HUDEP-2 (cell line): ENCODE data around the gene URAD.
A peak's percentile ranks its signal among the peaks of the same experiment; 100 is the strongest.

Experiments used
- DNase-seq, 76 experiments: peaks; one replicate each; lab custom pipeline; 2025; ENCODE audit not compliant: unreplicated experiment in 76 of 76; lab: John Stamatoyannopoulos, UW

URAD gene

DNA sequence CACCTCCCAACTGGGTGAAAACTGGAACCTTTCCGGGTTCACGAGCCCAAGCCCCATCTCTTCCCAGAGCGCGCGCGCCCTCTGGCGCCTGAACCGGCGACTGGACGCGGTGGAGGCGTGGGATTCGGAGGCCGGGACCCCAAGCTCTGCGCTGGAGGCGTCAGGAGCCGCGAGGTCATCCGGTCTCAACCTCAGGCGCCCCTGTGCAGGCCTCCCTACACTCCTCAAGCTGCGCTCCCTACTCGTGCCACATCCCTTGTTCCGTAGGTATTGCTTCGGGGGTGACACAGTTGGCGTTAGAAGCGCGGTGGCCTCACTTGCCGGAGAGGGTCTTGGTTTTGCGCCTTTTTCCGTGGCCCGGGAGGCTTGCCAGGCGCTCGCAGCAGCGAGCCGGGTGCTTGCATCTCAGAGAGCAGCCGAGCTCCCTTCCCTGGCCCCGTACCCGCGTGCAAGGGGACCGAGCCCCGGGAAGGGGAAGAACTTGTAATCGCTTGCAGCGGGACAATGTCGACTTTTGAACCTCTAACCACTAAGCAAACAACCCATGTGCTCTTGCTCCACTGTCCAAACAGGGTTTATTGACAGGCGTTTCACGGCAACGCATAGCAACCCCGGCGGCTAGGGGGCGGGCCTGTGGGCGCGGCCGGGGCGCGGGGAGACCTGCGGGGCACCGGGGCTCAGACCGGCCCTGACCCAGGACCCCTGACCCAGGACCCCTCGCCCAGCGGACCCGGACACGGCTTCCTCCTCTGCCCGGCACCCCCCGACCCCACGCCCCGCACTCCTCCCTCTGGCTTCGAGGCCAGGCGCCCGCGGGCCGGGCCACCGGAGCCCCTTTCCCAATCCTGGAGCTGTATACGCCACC lies 27.9 kb downstream of the URAD start:
- DNase-seq, result peak in 10 of 76 experiments; percentile 1 to 23 (median 8)

DNA sequence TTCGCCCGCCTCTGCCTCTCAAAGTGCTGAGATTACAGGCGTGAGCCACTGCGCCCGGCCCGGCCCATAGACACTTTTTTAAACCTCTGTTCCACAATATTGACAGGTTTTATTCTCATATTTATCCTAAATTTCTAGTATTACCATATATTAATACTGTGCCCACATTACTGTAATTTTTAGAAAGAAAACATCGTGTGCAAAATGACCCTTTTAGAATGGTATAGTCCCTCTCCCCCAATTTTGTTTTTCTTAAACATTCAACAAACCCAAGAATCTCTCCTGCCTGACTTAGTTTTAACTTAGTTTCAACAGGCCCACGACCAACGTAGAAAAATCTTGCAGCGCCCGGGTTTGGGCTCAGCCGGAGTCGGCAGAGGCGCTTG lies 28.5 kb downstream of the URAD start:
- DNase-seq, result no peak

DNA sequence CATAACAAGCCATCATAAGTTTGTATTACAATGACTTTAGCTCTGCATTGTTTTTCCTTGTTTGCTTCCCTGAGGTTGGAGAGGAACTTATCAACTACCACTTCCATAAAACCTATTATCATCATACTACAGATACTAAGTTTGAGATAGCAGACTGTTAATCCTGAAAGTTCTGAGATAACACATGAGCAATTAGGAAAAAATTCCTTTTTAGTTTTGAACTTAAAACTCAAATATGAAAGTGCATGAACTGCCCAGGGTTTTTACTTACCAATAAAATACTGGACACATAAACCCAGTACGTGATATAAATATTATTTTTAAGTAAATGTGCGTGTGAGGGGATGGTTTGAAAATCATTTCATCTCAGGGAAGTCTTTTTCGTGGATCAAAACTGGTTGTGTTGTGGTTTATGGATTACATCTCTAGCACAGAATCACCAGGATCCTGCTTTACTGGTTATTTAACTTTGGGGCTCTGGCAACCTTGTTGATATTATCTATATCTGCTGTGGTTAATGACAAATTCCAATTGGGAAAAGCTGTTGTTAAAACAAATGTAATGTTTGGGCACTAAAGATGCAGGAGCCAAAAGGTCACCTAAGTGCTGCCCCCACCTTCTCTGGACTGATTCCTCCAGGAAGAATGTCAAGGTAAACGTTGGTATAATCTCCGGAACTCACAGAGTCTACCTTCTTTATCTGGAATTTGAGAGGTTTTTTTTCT lies 31.8 kb downstream of the URAD start:
- DNase-seq, result no peak

DNA sequence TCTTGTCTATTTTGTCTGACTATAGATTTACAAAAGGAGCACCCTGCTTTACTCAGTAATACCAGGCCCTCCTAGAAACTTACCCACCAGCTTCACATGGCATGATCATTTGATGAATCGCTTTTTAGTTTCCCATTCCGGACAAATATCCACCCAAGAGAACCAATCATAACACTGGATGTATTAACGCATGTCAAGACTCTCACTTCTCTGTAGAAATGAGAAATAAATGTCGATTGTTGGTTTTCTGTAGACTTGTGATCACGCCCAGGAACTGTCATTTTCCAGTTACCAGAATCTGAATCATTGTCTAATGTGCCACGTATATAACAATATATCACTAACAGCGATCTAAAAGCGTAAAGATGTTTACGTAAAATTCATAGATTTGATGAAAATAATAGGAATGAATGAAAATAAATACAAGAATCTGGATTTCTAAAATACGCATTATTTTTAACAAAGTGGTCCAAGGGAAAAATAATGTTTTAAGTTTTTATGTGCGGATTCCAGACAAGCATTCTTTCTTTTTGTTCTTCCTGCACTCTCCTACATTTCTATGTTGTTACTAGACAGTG lies 33.4 kb downstream of the URAD start:
- no peak for DNase-seq

DNA sequence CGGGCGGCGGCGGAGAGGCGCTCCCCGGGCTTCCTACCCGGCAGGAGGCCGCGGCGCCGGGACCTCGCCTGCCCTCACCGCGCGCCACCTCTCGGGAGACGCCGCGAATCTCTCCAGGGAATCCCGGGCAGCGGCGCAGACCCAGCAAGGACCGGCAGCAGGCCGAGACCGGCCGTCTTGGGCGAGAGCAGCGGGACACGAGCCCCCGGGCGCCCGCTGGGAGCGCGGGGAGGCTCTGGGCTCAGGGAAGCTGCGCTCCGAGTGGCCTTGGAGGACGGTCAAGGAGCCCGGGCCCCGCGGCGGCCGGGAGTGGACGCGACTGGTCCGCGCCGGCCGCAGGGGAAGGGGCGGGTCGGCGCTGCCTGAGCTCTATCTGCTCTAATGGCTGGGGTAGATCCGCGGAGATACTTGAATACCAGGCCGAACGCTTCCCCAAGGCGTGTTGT lies 34.1 kb downstream of the URAD start:
- DNase-seq, result peak in 1 of 76 experiments; percentile 2

DNA sequence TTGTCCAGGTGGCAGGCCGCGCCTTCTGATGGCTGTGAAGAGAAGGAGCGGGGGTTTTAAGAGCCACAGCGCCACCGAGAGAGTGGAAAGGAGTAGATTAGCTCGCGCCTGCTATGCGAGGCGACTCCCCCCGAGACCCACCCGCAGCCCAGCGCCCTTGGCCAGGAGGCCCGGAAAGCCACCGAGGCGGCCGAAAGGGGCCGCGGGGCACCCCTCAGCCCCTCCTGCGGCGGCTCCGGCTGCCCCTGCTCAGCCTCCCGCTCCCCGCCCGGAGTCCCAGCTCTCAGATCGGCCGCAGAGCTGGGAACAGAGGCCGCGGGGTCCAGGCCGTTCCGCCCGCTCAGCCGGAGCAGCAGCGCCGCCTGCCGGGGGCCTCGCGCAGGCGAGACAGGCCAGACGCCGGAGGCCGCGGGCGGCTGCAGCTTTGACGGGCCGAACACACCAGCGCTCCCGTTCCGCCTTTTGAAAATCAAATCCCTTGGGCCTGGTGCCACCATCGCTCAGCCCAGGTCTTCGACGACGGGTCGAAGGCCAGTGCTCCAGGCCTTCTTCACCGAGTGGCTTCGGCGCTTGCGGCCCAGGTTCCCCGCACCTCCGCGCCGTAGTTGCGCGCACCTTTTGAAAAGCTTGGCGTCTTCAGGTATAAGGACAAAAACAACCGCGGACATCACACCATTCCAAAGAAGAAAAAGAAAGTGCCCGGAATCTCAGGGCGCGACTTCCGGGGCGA lies 34.7 kb downstream of the URAD start:
- peak in 58 of 76 experiments; percentile 3 to 69 (median 43) for DNase-seq

DNA sequence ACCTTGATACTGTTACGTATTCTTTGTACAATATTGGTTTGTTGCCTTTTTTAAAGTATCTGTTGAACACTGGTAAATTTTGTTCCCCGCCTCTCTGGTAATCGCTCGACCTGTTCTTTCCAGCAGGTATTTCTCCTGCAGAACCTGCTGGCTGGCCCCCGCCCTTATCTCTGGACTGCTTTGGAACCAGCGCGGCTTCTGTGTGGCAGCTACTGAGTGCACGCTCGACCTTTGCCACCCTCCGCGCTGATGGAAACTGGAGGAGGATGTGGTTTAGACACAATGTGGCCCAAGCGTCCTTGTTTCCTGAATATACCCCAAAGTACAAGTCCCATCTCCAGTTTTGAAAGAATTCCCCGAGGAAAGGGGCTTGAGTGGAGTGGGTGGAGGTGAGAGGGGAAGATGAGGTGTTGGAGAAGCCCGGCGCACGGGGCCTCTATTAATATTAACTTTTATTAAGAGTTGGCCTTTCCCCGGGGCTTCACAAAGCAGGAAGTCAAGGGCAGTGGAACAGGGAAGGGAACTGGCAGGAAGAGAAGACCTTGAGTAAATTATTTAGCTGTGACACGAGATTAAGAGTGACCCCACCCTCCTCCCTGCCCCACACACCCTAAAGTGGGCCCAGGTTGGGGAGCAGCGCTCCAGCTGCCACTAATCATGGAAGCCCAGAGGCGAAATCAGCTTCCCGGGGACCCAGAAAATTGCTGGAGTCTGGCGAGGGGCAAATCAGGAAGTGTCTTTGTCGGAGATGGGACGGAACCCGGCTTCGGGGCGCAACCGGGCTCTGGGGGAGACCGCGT lies 35.4 kb downstream of the URAD start:
- no peak for DNase-seq

DNA sequence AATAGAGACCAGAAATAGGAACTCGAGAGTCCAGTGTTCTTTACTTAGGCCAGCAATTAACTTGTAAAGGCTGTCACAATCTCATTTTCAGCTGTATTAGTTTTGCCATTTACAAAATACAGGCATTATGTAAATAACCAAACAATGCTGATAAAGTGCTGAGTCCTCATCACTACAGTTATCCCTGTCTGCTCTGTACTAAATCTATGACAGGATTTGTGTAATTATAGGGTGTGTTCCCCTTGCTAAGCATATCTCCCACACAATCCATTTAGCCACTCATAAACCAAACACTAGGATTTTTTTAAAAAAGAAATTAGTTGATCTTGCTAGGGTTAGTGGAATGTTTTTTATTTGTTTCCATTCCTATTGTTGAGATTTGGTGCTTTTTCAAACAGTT lies 45.5 kb downstream of the URAD start:
- DNase-seq, result no peak

DNA sequence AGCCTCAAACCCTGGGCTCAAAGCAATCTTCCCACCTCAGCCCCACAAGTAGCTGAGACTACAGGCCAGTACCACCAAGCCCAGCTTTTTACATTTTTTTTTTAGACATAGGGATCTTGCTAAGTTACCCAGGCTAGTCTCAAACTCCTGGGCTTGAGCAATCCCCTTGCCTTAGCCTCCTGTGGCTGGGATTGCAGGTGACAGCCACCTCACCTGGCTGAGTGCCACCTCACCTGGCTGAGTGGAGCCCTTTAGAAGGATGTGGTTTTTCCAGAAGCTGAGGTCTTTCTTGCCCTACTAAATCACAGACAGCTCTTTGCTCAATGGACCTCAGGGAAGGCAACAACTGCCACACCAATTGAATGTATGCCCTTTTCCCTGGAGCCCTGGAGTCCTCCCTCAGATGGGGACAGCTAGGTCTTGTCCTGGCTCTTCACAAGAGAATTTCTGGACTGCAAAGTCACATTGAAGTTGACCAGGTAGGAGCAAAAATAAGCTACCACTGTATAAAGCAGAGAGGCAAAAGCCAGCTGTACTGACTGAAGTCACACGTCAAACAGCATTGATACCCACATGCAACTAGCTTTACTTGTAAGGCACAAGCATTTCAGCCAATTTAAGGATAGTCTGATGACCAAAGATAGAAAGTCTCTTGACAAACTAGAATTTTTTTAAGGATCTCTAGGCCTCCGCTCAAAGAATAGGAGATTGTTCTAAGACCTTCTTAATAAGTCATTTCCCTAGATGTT lies 54.7 kb downstream of the URAD start:
- no peak for DNase-seq

DNA sequence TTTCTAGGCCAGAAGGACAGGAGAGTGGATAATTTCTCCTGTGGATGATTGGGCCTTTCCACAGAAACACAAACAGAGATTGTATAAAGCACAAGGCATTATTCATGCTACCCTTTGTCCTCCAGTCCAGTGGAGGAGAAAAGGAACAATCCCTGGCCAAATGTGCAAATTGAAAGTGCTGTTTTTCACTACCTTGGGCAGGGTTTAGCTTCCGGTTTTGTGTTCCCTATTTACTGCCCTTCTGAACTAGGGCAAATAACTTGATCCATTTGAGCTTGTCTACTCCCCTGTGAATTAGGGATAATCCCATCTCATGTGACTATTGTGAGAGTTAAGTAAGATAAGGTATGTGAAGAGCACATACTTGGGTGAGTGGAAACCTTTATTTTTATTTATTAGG lies 55.4 kb downstream of the URAD start:
- no peak for DNase-seq

DNA sequence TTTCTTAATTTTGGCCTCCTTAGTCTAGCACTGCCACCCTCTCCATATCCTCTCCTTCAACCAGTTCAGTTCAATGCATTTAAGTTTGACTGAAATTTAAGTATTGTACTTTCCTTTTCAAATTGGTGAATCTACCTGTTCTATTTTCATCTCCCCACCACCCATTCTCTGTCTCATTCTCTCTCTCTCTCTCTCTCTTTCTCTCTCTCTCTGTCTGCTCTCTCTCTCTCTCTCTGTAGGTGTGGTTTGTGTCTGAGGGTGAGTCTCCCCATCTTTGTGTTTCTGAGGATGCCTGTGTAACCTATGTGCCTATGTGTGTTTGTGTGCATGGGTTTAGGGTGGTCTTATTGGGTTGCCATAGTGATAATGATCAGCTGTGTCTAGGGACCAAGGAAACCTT lies 58.6 kb downstream of the URAD start:
- no peak for DNase-seq

DNA sequence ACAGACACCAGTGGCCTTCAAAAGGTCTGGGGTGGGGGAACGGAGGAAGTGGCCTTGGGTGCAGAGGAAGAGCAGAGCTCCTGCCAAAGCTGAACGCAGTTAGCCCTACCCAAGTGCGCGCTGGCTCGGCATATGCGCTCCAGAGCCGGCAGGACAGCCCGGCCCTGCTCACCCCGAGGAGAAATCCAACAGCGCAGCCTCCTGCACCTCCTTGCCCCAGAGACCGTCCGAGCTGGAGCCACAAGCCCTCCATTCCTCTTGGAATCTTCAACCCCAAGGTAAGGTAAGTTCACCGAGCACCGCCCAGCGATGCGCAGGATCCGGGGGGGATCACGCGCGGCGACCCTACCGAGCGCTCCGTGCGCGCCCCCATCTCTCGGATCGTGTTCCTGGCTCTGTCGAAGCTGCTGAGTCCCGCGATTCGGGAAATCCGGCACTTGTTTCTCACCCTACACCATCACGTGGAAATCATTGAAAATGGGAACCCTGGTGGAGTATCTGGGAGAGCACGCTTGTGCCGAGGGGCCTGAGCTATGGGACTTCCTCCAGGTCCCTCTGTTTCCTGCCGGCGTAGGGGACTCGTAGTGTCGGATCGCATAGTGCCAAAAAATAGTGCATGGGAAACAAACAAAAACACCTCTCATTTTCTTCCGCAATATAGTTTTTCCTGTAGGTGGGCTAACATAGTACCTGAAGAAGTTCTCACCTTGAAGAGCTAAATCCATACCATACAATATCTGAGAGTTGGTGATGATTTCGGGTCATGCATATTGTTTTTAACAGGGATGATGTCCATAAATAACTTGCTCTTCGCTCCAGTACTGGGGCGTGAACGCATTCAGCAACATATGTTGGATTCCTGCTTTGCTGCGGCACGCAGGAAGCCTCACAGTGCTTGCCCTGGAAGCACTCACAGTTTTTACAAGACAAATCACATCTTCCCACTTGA lies 59.4 kb downstream of the URAD start:
- DNase-seq, result no peak

DNA sequence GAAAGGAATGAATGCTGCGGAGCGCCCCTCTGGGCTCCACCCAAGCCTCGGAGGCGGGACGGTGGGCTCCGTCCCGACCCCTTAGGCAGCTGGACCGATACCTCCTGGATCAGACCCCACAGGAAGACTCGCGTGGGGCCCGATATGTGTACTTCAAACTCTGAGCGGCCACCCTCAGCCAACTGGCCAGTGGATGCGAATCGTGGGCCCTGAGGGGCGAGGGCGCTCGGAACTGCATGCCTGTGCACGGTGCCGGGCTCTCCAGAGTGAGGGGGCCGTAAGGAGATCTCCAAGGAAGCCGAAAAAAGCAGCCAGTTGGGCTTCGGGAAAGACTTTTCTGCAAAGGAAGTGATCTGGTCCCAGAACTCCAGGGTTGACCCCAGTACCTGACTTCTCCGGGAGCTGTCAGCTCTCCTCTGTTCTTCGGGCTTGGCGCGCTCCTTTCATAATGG lies 60.1 kb downstream of the URAD start:
- no peak for DNase-seq
